ENCODE results near the gene APBB1. TPM values are rescaled to one million over a fixed set of nuclear protein-coding genes. Genes with fewer than 3 reads are reported as not detected.

APBB1 gene
- total RNA-seq, 6 donors from 2014 or later: 30.4 to 66.8 (median 40.0) TPM

GRCh38 chr11:6387811-6388599 lies 30.9 kb downstream of the APBB1 start:
- TF ChIP-seq POLR2AphosphoS5 (IDR thresholded peaks at IDR 0.05): no peak
- TF ChIP-seq EP300 (IDR thresholded peaks at IDR 0.05): no peak
- no peak for TF ChIP-seq POLR2A (IDR thresholded peaks at IDR 0.05)
- no peak for TF ChIP-seq CTCF (IDR thresholded peaks at IDR 0.05)
- Histone ChIP-seq H3K9me3 (no peaks in the 10 kb centered on the region), H3K4me1 (peaks cover 29 to 43% (median 33%) of the 10 kb centered on the region in 4 donors), H3K4me3 (no peak overlapping the region), H3K27me3 (no peaks in the 10 kb centered on the region), H3K27ac (peak overlapping the region; percentile 88 to 96 (median 92)), H3K36me3 (peaks cover 0 to 8% (median 0%) of the 10 kb centered on the region in 4 donors)
- ATAC-seq (ENCODE audit: low FRiP score in 2 of 2) (no peak), DNase-seq (no peak)
- 48 to 51% methylated on average over 12 of the region's 12 CpGs for WGBS, 2 donors

GRCh38 chr11:6385046-6385777 lies 33.7 kb downstream of the APBB1 start:
- ATAC-seq (ENCODE audit: low FRiP score in 2 of 2) (no peak), DNase-seq (no peak)
- Histone ChIP-seq H3K4me3 (no peak overlapping the region), H3K9me3 (no peaks in the 10 kb centered on the region), H3K36me3 (no peaks in the 10 kb centered on the region), H3K27ac (no peak overlapping the region), H3K4me1 (peaks cover 16 to 26% (median 19%) of the 10 kb centered on the region in 4 donors), H3K27me3 (no peaks in the 10 kb centered on the region)
- 93 to 97% methylated on average over 7 of the region's 7 CpGs for WGBS, 2 donors
- no peak for TF ChIP-seq POLR2AphosphoS5 (IDR thresholded peaks at IDR 0.05)
- TF ChIP-seq POLR2A (IDR thresholded peaks at IDR 0.05): no peak
- TF ChIP-seq EP300 (IDR thresholded peaks at IDR 0.05): no peak
- TF ChIP-seq CTCF (IDR thresholded peaks at IDR 0.05): no peak

- Histone ChIP-seq H3K27me3 (no peaks in the 10 kb centered on the region), H3K9me3 (no peaks in the 10 kb centered on the region), H3K4me1 (peaks cover 0 to 16% (median 9%) of the 10 kb centered on the region in 4 donors), H3K4me3 (no peak overlapping the region), H3K36me3 (no peaks in the 10 kb centered on the region), H3K27ac (peak overlapping the region; percentile 15 to 56 (median 40))
- DNase-seq: no peak
- TF ChIP-seq POLR2A (IDR thresholded peaks at IDR 0.05): no peak
- no peak for TF ChIP-seq POLR2AphosphoS5 (IDR thresholded peaks at IDR 0.05)
- no peak for TF ChIP-seq EP300 (IDR thresholded peaks at IDR 0.05)
- no peak for TF ChIP-seq CTCF (IDR thresholded peaks at IDR 0.05)
- ATAC-seq (ENCODE audit: low FRiP score in 2 of 2): no peak
- WGBS, 2 donors: 57 to 72% methylated on average over 5 of the region's 5 CpGs
Observed at GRCh38 chr11:6378640-6378989, 40.3 kb downstream of the APBB1 start.

- H3K27ac ChIP-seq: peak overlapping the region; percentile 15 to 56 (median 40)
- TF ChIP-seq POLR2AphosphoS5 (IDR thresholded peaks at IDR 0.05) (no peak), CTCF (IDR thresholded peaks at IDR 0.05) (no peak), POLR2A (IDR thresholded peaks at IDR 0.05) (no peak)
Observed at GRCh38 chr11:6377902-6378639, 40.8 kb downstream of the APBB1 start.

More at GRCh38 chr11:6377902-6378639, 40.8 kb downstream of the APBB1 start:
- 18 to 31% methylated on average over 4 of the region's 4 CpGs for WGBS, 2 donors
- ATAC-seq (ENCODE audit: low FRiP score in 2 of 2) (peak in 1 of 2 donors; percentile 57), DNase-seq (no peak)
- Histone ChIP-seq H3K27me3 (no peaks in the 10 kb centered on the region), H3K9me3 (no peaks in the 10 kb centered on the region), H3K4me3 (no peak overlapping the region), H3K4me1 (peaks cover 0 to 16% (median 9%) of the 10 kb centered on the region in 4 donors), H3K36me3 (no peaks in the 10 kb centered on the region)
